ENCODE results near the gene ZNF641. TPM values are rescaled to one million over a fixed set of nuclear protein-coding genes. Genes with fewer than 3 reads are reported as not detected.

Gene ZNF641
- 15.9 and 16.6 TPM in 2 replicates for polyA plus RNA-seq (2013)

- peak within 1 kb of the TSS; percentile 73 for H3K9ac ChIP-seq (ENCODE audit: low read length)
- peak within 1 kb of the TSS; percentile 96 for H2BK5ac ChIP-seq (ENCODE audit: low read depth, low read length, poor library complexity)
- peak within 1 kb of the TSS; percentile 66 for H3K4me2 ChIP-seq (ENCODE audit: low read length)
- peak within 1 kb of the TSS; percentile 93 for H3K14ac ChIP-seq (ENCODE audit: low read length)
- peak within 1 kb of the TSS; percentile 98 for H4K91ac ChIP-seq (ENCODE audit: low read depth, low read length)
- H3K36me3 ChIP-seq (ENCODE audit: control insufficient read depth in 1 of 2, insufficient read depth in 2 of 2, low read length in 2 of 2): peaks cover 10 to 15% of the 10 kb centered on the region in 2 experiments
- peak within 1 kb of the TSS; percentile 66 for H2BK12ac ChIP-seq (ENCODE audit: low read length)
- DNase-seq: peak; percentile 69 to 75
- H2AK5ac ChIP-seq (ENCODE audit: low read length): peak within 1 kb of the TSS; percentile 40
- H3K18ac ChIP-seq (ENCODE audit: low read length): peak within 1 kb of the TSS; percentile 95
- WGBS (ENCODE audit: extremely low coverage, insufficient coverage, insufficient read length): no CpG with 5 or more reads among the region's 61 CpGs
- no peaks in the 10 kb centered on the region for H3K9me3 ChIP-seq (ENCODE audit: insufficient read depth, low read depth, low read length)
- peak within 1 kb of the TSS; percentile 94 for H2BK120ac ChIP-seq (ENCODE audit: insufficient read depth, low read length, poor library complexity)
- H3K23ac ChIP-seq (ENCODE audit: low read length): no peak within 1 kb of the TSS
- peaks cover 8 to 16% of the 10 kb centered on the region in 2 experiments for H3K4me1 ChIP-seq (ENCODE audit: control insufficient read depth in 1 of 2, insufficient read depth in 2 of 2, low read length in 2 of 2)
- H3K79me1 ChIP-seq (ENCODE audit: low read length): peaks cover 18% of the 10 kb centered on the region
- peak within 1 kb of the TSS; percentile 71 for H2AFZ ChIP-seq (ENCODE audit: insufficient read depth, low read length, poor library complexity)
- no peaks in the 10 kb centered on the region for H3K27me3 ChIP-seq (ENCODE audit: insufficient read depth, low read length)
- H3K4me3 ChIP-seq (ENCODE audit: low read depth, low read length): peak within 1 kb of the TSS; percentile 79
- H3K4ac ChIP-seq (ENCODE audit: low read depth, low read length): peak within 1 kb of the TSS; percentile 78
- H4K12ac ChIP-seq (ENCODE audit: low read depth, low read length): peak within 1 kb of the TSS; percentile 69
- H3K79me2 ChIP-seq (ENCODE audit: control insufficient read depth, insufficient read depth, low read length, poor library complexity): peaks cover 3% of the 10 kb centered on the region
- H3K27ac ChIP-seq (ENCODE audit: low read depth, low read length): peak within 1 kb of the TSS; percentile 100
- H4K8ac ChIP-seq (ENCODE audit: low read depth, low read length): peak within 1 kb of the TSS; percentile 92
These were observed at the start of gene ZNF641 for GRCh38 chr12:48350249-48351021. Gene ZNF641, minus strand, starts transcription at chr12:48350919. Its CDS starts 2,829 bp downstream, at chr12:48348090.

GRCh38 chr12:48390026-48390425 lies 39.3 kb upstream of the ZNF641 start:
- Histone ChIP-seq H4K12ac (ENCODE audit: low read depth, low read length) (no peak overlapping the region), H4K91ac (ENCODE audit: low read depth, low read length) (no peak overlapping the region), H3K4me2 (ENCODE audit: low read length) (no peak overlapping the region), H3K14ac (ENCODE audit: low read length) (no peak overlapping the region), H2AK5ac (ENCODE audit: low read length) (no peak overlapping the region), H2BK12ac (ENCODE audit: low read length) (no peak overlapping the region), H2BK5ac (ENCODE audit: low read depth, low read length, poor library complexity) (no peak overlapping the region), H3K4ac (ENCODE audit: low read depth, low read length) (no peak overlapping the region), H3K27ac (ENCODE audit: low read depth, low read length) (no peak overlapping the region), H3K79me1 (ENCODE audit: low read length) (no peaks in the 10 kb centered on the region), H3K18ac (ENCODE audit: low read length) (no peak overlapping the region), H3K27me3 (ENCODE audit: insufficient read depth, low read length) (no peaks in the 10 kb centered on the region), H2AFZ (ENCODE audit: insufficient read depth, low read length, poor library complexity) (no peak overlapping the region), H3K4me3 (ENCODE audit: low read depth, low read length) (no peak overlapping the region), H2BK120ac (ENCODE audit: insufficient read depth, low read length, poor library complexity) (no peak overlapping the region), H4K8ac (ENCODE audit: low read depth, low read length) (no peak overlapping the region), H3K9me3 (ENCODE audit: insufficient read depth, low read depth, low read length) (peaks cover 11% of the 10 kb centered on the region), H3K36me3 (ENCODE audit: control insufficient read depth in 1 of 2, insufficient read depth in 2 of 2, low read length in 2 of 2) (no peaks in the 10 kb centered on the region), H3K4me1 (ENCODE audit: control insufficient read depth in 1 of 2, insufficient read depth in 2 of 2, low read length in 2 of 2) (peaks cover 0 to 3% of the 10 kb centered on the region in 2 experiments), H3K23ac (ENCODE audit: low read length) (no peak overlapping the region), H3K9ac (ENCODE audit: low read length) (no peak overlapping the region), H3K79me2 (ENCODE audit: control insufficient read depth, insufficient read depth, low read length, poor library complexity) (no peaks in the 10 kb centered on the region)
- no CpG with 5 or more reads among the region's 2 CpGs for WGBS (ENCODE audit: extremely low coverage, insufficient coverage, insufficient read length)
- no peak for DNase-seq

- H3K27me3 ChIP-seq (ENCODE audit: insufficient read depth, low read length): no peaks in the 10 kb centered on the region
- no peak overlapping the region for H4K91ac ChIP-seq (ENCODE audit: low read depth, low read length)
- H3K18ac ChIP-seq (ENCODE audit: low read length): no peak overlapping the region
- H3K23ac ChIP-seq (ENCODE audit: low read length): no peak overlapping the region
- no peak overlapping the region for H3K14ac ChIP-seq (ENCODE audit: low read length)
- H3K4me3 ChIP-seq (ENCODE audit: low read depth, low read length): no peak overlapping the region
- H2BK12ac ChIP-seq (ENCODE audit: low read length): no peak overlapping the region
- H4K12ac ChIP-seq (ENCODE audit: low read depth, low read length): no peak overlapping the region
- H3K36me3 ChIP-seq (ENCODE audit: control insufficient read depth in 1 of 2, insufficient read depth in 2 of 2, low read length in 2 of 2): no peaks in the 10 kb centered on the region
- H3K4me2 ChIP-seq (ENCODE audit: low read length): no peak overlapping the region
- no CpG with 5 or more reads among the region's 3 CpGs for WGBS (ENCODE audit: extremely low coverage, insufficient coverage, insufficient read length)
- peaks cover 0 to 3% of the 10 kb centered on the region in 2 experiments for H3K4me1 ChIP-seq (ENCODE audit: control insufficient read depth in 1 of 2, insufficient read depth in 2 of 2, low read length in 2 of 2)
- peaks cover 6% of the 10 kb centered on the region for H3K9me3 ChIP-seq (ENCODE audit: insufficient read depth, low read depth, low read length)
- H3K79me1 ChIP-seq (ENCODE audit: low read length): no peaks in the 10 kb centered on the region
- no peaks in the 10 kb centered on the region for H3K79me2 ChIP-seq (ENCODE audit: control insufficient read depth, insufficient read depth, low read length, poor library complexity)
- no peak overlapping the region for H4K8ac ChIP-seq (ENCODE audit: low read depth, low read length)
- no peak overlapping the region for H3K27ac ChIP-seq (ENCODE audit: low read depth, low read length)
- H2BK120ac ChIP-seq (ENCODE audit: insufficient read depth, low read length, poor library complexity): peak overlapping the region; percentile 50
- H2AK5ac ChIP-seq (ENCODE audit: low read length): no peak overlapping the region
- H2AFZ ChIP-seq (ENCODE audit: insufficient read depth, low read length, poor library complexity): no peak overlapping the region
- DNase-seq: peak in 1 of 2 donors; percentile 8
- no peak overlapping the region for H2BK5ac ChIP-seq (ENCODE audit: low read depth, low read length, poor library complexity)
- no peak overlapping the region for H3K4ac ChIP-seq (ENCODE audit: low read depth, low read length)
- H3K9ac ChIP-seq (ENCODE audit: low read length): no peak overlapping the region
These were observed 38.7 kb upstream of the ZNF641 start for GRCh38 chr12:48389409-48389808.

- no peak overlapping the region for H2BK5ac ChIP-seq (ENCODE audit: low read depth, low read length, poor library complexity)
- no peak overlapping the region for H3K23ac ChIP-seq (ENCODE audit: low read length)
- H3K14ac ChIP-seq (ENCODE audit: low read length): no peak overlapping the region
- no peak overlapping the region for H4K91ac ChIP-seq (ENCODE audit: low read depth, low read length)
- no peak overlapping the region for H3K4ac ChIP-seq (ENCODE audit: low read depth, low read length)
- no peak overlapping the region for H4K12ac ChIP-seq (ENCODE audit: low read depth, low read length)
- no peak overlapping the region for H2AFZ ChIP-seq (ENCODE audit: insufficient read depth, low read length, poor library complexity)
- no peak overlapping the region for H2AK5ac ChIP-seq (ENCODE audit: low read length)
- H3K9me3 ChIP-seq (ENCODE audit: insufficient read depth, low read depth, low read length): peaks cover 5% of the 10 kb centered on the region
- peaks cover 0 to 3% of the 10 kb centered on the region in 2 experiments for H3K4me1 ChIP-seq (ENCODE audit: control insufficient read depth in 1 of 2, insufficient read depth in 2 of 2, low read length in 2 of 2)
- H3K36me3 ChIP-seq (ENCODE audit: control insufficient read depth in 1 of 2, insufficient read depth in 2 of 2, low read length in 2 of 2): no peaks in the 10 kb centered on the region
- H2BK120ac ChIP-seq (ENCODE audit: insufficient read depth, low read length, poor library complexity): no peak overlapping the region
- H3K79me2 ChIP-seq (ENCODE audit: control insufficient read depth, insufficient read depth, low read length, poor library complexity): no peaks in the 10 kb centered on the region
- H3K9ac ChIP-seq (ENCODE audit: low read length): no peak overlapping the region
- H2BK12ac ChIP-seq (ENCODE audit: low read length): no peak overlapping the region
- no peaks in the 10 kb centered on the region for H3K79me1 ChIP-seq (ENCODE audit: low read length)
- H3K27me3 ChIP-seq (ENCODE audit: insufficient read depth, low read length): no peaks in the 10 kb centered on the region
- H3K4me3 ChIP-seq (ENCODE audit: low read depth, low read length): no peak overlapping the region
- no peak overlapping the region for H3K4me2 ChIP-seq (ENCODE audit: low read length)
- no peak overlapping the region for H4K8ac ChIP-seq (ENCODE audit: low read depth, low read length)
- H3K18ac ChIP-seq (ENCODE audit: low read length): no peak overlapping the region
- DNase-seq: peak; percentile 89 to 92
- H3K27ac ChIP-seq (ENCODE audit: low read depth, low read length): no peak overlapping the region
- no CpG with 5 or more reads among the region's 2 CpGs for WGBS (ENCODE audit: extremely low coverage, insufficient coverage, insufficient read length)
These were observed 38.2 kb upstream of the ZNF641 start for GRCh38 chr12:48388938-48389337.
